ENCODE results near the gene ZNF716.

Gene ZNF716

DNA sequence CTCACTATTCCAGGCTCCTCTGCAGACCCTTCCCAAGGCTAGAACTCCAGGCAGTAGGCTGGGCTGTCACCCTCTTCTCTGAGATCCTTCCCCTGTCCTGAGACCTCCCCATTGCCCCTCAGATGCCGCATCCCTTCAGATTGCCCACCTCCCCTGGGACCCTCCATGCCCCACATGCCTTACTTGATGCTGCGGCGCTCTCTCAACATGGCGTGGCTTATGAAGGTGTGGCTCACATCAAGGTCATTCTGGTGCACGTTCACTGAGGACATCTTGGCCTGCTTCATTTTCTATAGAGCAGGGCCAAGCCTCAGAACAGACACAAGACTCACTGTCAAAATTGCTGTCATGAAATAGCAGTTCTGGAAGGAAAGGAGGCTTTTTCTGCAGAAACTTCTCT is 34.7 kb upstream of the ZNF716 start:
- TF ChIP-seq FOXM1 (IDR thresholded peaks at IDR 0.05; ENCODE audit: borderline replicate concordance) = no peak
- TF ChIP-seq FOXA1 (IDR thresholded peaks at IDR 0.05) = no peak
- TF ChIP-seq, protein P1, sequence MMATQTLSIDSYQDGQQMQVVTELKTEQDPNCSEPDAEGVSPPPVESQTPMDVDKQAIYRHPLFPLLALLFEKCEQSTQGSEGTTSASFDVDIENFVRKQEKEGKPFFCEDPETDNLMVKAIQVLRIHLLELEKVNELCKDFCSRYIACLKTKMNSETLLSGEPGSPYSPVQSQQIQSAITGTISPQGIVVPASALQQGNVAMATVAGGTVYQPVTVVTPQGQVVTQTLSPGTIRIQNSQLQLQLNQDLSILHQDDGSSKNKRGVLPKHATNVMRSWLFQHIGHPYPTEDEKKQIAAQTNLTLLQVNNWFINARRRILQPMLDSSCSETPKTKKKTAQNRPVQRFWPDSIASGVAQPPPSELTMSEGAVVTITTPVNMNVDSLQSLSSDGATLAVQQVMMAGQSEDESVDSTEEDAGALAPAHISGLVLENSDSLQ (IDR thresholded peaks at IDR 0.05) = no peak
- TF ChIP-seq SP1 (IDR thresholded peaks at IDR 0.05) = no peak
- TF ChIP-seq TARDBP (IDR thresholded peaks at IDR 0.05) = no peak
- ChIA-PET POLR2A (no interaction called here), CTCF (no interaction called here)
- no peak for DNase-seq (ENCODE audit: extremely low spot score)

DNA sequence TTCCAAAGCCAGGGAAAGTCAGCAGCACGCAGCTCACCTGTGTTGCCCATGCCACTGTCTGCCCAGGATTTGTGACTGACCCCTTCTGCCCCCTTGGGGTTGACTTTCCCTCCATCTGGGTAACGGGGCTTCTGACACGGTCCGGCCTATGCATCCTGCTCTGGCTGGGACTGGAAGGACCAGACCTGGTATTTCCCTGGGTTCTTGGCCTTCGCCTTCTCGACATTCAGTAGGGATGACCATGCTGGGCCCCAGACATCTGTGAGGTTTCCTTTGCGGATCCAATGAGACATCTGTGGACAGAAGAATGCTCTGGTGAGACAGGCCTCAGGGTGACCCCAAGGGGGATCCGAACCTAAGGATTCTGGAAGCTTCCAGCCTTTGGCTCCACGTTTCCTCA is 34.2 kb upstream of the ZNF716 start:
- no peak for DNase-seq (ENCODE audit: extremely low spot score)
- ChIA-PET CTCF (no interaction called here), POLR2A (no interaction called here)
- TF ChIP-seq ZNF384 (IDR thresholded peaks at IDR 0.05) = no peak
- TF ChIP-seq CTBP1 (IDR thresholded peaks at IDR 0.05; ENCODE audit: borderline replicate concordance) = no peak
- no peak for TF ChIP-seq LEF1 (IDR thresholded peaks at IDR 0.05; ENCODE audit: borderline replicate concordance)
- TF ChIP-seq ELF4 (IDR thresholded peaks at IDR 0.05) = no peak
- TF ChIP-seq FOXM1 (IDR thresholded peaks at IDR 0.05; ENCODE audit: borderline replicate concordance) = no peak
- TF ChIP-seq BHLHE40 (IDR thresholded peaks at IDR 0.05; ENCODE audit: borderline replicate concordance) = no peak

DNA sequence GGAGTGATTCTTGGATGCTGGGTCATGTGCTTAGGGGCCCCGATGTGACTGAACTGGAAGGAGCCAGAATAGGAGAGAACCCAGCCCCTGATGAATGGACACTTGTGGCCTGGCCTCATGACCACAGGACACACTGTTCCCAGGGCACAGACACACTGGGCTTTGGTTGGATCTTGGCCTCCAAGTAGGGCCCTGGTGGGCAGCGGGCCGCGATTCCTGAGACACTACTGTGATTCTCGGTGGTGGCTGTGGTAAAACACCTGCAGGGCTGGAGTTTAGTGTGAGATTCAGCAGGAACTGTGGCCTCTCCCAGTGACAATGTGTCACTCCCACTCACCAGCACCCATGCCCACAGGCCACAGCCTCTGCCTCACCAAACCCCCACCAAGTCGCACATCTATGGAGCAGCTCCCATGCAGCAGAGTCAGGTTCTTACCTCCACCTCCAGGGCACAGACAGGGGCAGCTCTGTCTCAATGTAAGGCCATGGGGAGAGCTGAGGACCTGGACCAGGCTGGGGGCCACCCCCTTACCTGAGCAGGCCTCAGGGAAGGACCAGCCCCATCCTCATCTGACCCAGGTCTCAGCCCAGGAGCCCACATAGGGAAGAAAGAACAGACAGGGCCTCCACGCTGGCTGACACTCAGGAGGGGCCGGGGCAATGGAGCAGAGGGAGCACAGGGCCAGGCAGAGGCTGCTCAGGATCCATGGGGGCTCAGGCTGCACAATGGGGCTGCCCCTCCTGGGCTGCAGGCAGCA is 33.2 kb upstream of the ZNF716 start:
- ChIA-PET CTCF (no interaction called here), POLR2A (no interaction called here)
- DNase-seq (ENCODE audit: extremely low spot score) = no peak
- no peak for TF ChIP-seq FOXM1 (IDR thresholded peaks at IDR 0.05; ENCODE audit: borderline replicate concordance)
- TF ChIP-seq HDGF (IDR thresholded peaks at IDR 0.05; ENCODE audit: borderline replicate concordance) = no peak
- no peak for TF ChIP-seq CTBP1 (IDR thresholded peaks at IDR 0.05; ENCODE audit: borderline replicate concordance)
- TF ChIP-seq L3MBTL2 (conservative IDR thresholded peaks at IDR 0.05) = no peak
- no peak for TF ChIP-seq LEF1 (IDR thresholded peaks at IDR 0.05; ENCODE audit: borderline replicate concordance)
- no peak for TF ChIP-seq FOXA1 (IDR thresholded peaks at IDR 0.05)
- no peak for TF ChIP-seq ARNT (IDR thresholded peaks at IDR 0.05)
- no peak for TF ChIP-seq ELF4 (IDR thresholded peaks at IDR 0.05)
- TF ChIP-seq, protein P1 (IDR thresholded peaks at IDR 0.05) = no peak
- no peak for TF ChIP-seq NFRKB (IDR thresholded peaks at IDR 0.05)

DNA sequence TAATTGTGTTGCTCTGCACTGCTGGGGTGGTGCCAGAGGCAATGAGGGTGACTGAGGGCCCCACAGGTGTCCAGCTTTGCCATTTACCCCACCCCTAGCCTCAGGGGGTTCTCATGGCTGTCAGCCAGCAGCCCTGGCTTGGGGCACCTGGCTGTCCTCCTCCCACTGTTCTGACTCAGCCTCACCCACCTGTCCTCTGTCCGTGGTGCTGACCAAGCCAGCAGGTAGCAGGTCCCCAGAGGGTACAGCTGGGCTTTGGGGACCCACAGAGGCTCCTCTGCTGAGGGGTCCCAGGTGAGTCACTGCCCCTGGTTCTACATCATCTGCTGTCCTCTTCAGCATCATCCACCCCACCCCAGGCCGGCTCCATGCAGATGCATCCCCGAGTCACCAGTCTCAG is 32.2 kb upstream of the ZNF716 start:
- DNase-seq (ENCODE audit: extremely low spot score) = no peak
- TF ChIP-seq SP1 (IDR thresholded peaks at IDR 0.05) (no peak), ZNF384 (IDR thresholded peaks at IDR 0.05) (no peak), LEF1 (IDR thresholded peaks at IDR 0.05; ENCODE audit: borderline replicate concordance) (no peak), TARDBP (IDR thresholded peaks at IDR 0.05) (no peak), ARNT (IDR thresholded peaks at IDR 0.05) (no peak), BHLHE40 (IDR thresholded peaks at IDR 0.05; ENCODE audit: borderline replicate concordance) (no peak), FOXM1 (IDR thresholded peaks at IDR 0.05; ENCODE audit: borderline replicate concordance) (no peak), NFRKB (IDR thresholded peaks at IDR 0.05) (no peak), SUZ12 (IDR thresholded peaks at IDR 0.05) (no peak), CTBP1 (IDR thresholded peaks at IDR 0.05; ENCODE audit: borderline replicate concordance) (no peak), FOXK2 (IDR thresholded peaks at IDR 0.05) (no peak), FOXA1 (IDR thresholded peaks at IDR 0.05) (no peak), HDGF (IDR thresholded peaks at IDR 0.05; ENCODE audit: borderline replicate concordance) (no peak), ELF4 (IDR thresholded peaks at IDR 0.05) (no peak), L3MBTL2 (conservative IDR thresholded peaks at IDR 0.05) (no peak)
- TF ChIP-seq, protein P1 (IDR thresholded peaks at IDR 0.05) = no peak
- ChIA-PET CTCF (no interaction called here), POLR2A (no interaction called here)

DNA sequence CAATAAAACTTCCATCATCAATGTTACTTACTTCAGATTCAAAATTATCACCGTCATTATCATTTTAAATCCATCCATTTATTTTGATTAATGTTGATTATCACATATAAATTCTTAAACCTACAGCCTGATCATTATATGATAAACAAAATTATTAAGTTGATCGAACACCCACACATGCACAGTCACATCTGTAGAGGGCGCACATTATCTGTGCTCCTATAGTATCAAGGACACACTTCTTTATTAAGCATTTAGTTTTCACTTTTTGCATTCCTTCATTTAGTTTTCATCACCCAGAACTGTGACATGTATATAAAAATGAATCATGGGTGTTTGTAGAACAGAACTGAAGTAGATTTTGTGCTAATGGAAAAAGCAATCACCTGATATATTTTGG is 26.2 kb upstream of the ZNF716 start:
- TF ChIP-seq SP1 (IDR thresholded peaks at IDR 0.05) (no peak), ARNT (IDR thresholded peaks at IDR 0.05) (no peak), BHLHE40 (IDR thresholded peaks at IDR 0.05; ENCODE audit: borderline replicate concordance) (no peak), HDGF (IDR thresholded peaks at IDR 0.05; ENCODE audit: borderline replicate concordance) (no peak)
- DNase-seq (ENCODE audit: extremely low spot score) = no peak
- CTCF ChIA-PET = no interaction called here
- POLR2A ChIA-PET = no interaction called here

DNA sequence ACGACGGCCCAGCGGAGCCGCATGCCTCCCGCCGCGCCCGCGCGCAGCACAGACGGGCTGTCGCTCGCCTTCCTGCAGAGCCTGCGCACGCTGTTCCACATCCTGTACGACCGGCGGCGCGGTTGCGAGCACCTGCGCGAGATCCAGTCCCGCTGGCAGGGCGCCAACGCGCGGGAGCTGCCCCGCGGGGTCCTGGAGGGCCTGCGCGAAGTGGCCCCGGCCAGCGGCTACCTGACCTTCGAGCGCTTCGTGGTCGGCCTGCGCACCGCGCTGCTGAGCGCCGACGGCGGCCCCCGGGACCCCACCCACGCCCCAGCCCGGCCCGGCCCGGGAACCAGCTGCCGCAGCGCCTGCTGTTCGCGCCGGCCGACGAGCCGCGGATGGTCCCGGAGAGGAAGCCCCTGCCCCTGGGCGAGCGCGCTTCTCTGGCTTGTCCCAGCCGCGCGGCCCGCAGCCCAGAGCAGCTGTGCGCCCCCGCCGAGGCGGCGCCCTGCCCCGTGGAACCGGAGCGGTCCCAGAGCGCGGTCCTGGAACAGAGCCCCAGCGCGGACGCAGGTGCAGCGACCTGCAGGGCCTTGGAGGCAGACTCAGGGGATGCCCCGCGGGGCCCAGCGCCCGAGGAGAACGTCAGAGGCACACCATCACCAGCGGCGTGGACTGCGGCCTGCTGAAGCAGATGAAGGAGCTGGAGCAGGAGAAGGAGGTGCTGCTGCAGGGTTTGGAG is 25.3 kb upstream of the ZNF716 start:
- POLR2A ChIA-PET = no interaction called here
- CTCF ChIA-PET = no interaction called here
- TF ChIP-seq BHLHE40 (IDR thresholded peaks at IDR 0.05; ENCODE audit: borderline replicate concordance) = no peak
- TF ChIP-seq L3MBTL2 (conservative IDR thresholded peaks at IDR 0.05) = no peak
- no peak for TF ChIP-seq FOXA1 (IDR thresholded peaks at IDR 0.05)
- TF ChIP-seq FOXM1 (IDR thresholded peaks at IDR 0.05; ENCODE audit: borderline replicate concordance) = no peak
- no peak for TF ChIP-seq LEF1 (IDR thresholded peaks at IDR 0.05; ENCODE audit: borderline replicate concordance)
- TF ChIP-seq ZNF384 (IDR thresholded peaks at IDR 0.05) = no peak
- no peak for TF ChIP-seq SP1 (IDR thresholded peaks at IDR 0.05)
- DNase-seq (ENCODE audit: extremely low spot score) = no peak
